Stimulated activated CD4-positive, alpha-beta T cell treated with anti-CD3 and anti-CD28 coated beads, Interleukin-2, amount 100 ng/mL, for 48 hours (primary cell): Measurements from ENCODE around the gene SCARF2.
"Not testable (repeated sequence)": the region's sequence is repeated elsewhere in the genome, so short reads cannot be mapped to it uniquely, and the experiment has no call there.

ENCODE experiments used
- DNase-seq, 2 donors: peaks; one replicate each; pipeline ENCODE4 v3.0.0-alpha.2; 2020

SCARF2 gene

DNA sequence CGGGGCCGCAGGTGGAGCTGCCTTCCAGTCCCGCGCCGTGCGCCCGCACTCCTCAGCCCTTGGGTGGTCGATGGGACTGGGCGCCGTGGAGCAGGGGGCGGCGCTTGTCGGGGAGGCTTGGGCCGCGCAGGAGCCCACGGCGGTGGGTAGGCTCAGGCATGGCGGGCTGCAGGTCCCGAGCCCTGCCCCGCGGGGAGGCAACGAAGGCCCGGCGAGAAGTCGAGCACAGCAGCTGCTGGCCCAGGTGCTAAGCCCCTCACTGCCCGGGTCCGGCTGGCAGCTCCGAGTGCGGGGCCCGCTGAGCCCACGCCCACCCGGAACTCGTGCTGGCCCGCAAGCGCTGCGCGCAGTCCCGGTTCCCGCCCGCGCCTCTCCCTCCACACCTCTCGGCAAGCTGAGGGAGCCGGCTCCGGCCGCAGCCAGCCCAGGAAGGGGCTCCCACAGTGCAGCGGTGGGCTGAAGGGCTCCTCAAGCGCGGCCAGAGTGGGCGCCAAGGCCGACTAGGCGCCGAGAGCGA is 45.2 kb downstream of the SCARF2 start:
- DNase-seq = not testable (repeated sequence)

DNA sequence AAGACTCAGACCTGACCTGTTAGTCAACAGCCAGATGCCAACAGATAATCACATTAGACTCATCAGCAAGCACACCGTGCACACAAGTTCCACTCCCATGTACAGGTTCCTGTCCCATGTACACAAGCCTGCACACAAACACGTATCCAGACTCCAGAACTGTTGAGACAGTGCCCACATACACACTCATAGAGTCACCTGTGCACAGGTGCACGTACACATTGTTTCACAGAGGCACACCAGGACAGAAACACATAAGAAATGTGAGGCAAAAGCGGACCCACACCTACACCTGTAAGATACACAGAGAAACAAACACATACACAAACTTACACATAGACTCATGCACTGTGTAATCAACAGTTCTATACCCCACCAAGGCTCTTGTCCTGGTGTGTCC is 46.4 kb downstream of the SCARF2 start:
- DNase-seq = no peak

DNA sequence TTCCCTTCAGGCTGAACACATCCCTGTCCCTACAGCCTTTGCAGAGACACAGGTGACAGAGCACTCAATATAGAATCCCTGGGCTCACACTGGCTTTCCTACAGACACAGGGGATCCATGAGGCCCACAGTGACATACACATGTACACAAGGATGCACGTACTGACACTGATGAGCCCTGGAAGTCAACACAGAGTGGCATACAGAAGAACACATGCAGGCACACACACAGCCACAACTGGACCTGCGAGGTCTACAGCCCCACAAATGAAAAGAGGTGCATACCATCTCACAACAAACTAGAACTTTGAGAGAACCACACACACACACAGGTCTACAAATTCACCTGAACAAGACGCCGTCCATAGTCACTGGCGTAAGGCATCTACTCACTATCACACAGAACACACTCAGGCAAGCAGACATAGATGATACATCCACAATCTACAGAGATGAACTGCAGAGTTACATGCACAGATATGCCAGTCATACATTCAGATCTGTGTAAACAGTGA is 47.2 kb downstream of the SCARF2 start:
- DNase-seq = no peak

DNA sequence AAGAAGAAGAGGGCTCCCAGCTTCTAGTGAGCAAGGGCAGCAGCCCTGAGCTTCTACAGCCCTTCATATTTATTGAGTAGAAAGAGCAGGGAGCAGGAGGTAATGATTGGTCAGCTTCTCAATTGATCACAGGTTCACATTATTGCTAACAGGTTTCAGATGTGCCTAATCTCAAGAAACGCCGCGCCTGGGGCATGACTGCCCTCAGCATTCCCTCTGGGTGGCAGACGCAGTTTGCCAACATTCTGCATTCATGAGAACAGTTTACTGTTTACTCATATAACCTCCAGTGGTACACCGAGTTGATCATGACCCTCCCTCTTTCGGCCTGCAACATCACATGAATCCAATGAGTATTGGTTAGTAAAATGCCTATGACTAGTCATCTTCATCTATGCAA is 48.3 kb downstream of the SCARF2 start:
- DNase-seq = no peak

DNA sequence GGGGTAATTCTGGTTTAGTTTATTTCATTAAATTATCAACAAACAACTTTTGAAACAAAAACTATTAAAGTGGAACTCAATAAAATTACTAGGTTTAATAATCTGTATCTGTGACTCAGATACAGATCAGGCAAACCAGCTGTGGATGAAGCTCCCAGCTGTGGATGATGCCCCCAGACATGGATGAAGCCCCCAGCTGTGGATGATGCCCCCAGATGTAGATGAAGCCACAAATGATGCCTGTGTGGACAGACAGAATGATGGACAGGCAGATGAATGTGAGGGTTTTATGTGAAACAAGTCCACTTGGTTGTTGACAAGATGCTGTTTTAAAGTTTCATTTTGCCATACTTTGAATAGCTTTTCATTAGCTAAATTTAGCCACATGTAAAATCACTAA is 49.4 kb downstream of the SCARF2 start:
- DNase-seq = no peak

DNA sequence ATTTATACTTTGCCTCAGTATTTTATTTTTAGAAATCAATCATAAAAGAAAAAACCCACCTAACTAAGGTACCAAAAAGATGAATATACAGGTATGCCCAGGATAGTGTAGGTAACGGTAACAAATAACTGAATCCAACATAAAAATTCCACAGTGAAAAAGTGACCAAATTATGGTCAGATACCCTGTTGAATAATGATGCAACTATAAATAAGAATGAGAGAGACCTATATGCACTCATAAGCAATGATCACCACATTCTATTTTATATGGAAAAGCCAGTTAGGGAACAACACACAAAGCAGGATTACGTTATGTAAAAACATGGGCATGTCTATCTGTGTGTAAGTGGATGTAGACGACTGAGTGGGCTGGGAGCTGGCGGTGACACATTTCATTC is 50.7 kb downstream of the SCARF2 start:
- no peak for DNase-seq

DNA sequence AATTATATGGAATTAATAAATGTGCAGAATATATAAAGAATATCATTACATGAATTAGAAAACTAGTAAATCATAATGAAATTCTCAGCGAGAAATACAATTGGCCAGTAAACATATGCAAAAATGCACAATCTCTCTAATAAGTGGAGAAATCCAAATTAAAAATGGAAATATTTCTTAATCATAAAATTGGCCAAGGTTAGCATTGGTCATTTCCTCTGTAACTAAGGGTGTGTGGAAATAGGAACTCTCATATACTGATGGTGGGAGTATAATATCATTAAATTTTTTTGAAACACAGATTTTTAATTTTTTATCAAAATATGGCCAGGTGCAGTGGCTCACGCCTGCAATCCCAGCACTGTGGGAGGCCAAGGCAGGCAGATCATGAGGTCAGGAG is 51.3 kb downstream of the SCARF2 start:
- DNase-seq = no peak

DNA sequence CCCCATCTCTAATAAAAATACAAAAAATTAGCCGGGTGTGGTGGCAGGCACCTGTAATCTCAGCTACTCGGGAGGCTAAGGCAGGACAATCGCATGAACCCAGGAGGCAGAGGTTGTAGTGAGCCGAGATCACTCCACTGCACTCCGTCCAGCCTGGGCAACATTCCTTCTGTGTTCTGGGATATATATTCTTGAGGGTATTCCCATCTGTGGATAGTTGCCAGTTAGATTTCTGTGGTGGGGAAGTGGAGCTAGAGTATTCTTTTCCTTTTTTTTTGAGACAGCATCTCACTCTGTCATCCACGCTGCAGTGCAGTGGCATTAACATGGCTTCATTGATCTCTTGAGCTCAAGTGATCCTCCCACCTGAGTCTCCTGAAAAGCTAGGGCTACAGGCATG is 52.8 kb downstream of the SCARF2 start:
- DNase-seq = no peak

DNA sequence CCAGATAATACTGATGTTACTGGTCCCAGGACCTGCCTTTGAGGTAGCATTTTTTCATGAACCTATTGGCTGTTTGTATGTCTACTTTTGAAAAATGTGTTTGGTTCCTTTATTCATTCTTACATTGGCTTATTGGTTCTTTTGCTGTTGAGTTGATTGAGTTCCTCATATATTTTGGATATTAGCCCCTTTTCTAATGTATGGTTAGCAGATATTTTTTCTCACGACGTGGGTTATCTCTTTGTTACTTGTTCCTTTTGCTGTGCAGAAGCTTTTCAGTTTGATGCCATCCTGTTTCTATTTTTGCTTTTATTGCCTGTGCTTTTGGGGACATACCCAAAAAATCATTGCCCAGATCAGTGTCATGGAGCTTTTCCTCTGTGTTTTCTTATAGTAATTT is 53.5 kb downstream of the SCARF2 start:
- DNase-seq = no peak

DNA sequence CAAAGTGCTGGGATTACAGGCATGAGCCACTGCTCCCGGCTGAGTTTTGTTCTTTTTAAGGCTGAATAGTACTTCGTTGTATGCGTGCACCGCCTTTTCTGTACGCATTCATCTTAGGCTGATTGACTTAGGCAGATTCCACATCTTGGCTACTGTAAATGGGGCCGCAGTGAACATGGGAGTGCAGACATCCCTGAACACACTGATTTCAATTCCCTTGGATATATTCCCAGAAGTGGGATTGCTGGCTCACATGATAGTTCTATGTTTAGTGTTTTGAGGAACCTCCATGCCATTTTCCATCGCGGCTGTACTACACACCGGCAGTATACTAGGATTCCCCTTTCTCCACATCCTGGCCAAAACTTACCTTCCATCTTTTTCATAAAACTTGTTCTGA is 54.1 kb downstream of the SCARF2 start:
- DNase-seq = no peak

DNA sequence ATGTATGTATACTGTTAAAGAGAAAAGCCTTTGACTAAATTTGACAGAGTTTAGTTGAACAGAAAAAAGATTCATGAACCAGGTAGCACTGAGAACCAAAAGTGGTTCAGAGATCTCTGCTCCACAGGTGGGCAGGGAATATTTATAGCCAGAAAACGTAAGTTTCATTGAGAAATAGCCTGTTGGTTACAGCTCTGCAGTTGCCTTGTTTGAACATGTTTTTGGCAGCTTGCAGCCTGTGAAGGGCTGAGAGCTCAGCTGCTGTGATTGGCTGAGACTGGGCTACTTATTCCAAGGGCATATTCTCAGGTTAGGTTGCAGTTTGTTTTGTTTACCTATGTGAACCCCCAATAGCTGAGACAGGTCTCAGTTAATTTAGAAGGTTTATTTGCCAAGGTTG is 57.1 kb downstream of the SCARF2 start:
- no peak for DNase-seq

DNA sequence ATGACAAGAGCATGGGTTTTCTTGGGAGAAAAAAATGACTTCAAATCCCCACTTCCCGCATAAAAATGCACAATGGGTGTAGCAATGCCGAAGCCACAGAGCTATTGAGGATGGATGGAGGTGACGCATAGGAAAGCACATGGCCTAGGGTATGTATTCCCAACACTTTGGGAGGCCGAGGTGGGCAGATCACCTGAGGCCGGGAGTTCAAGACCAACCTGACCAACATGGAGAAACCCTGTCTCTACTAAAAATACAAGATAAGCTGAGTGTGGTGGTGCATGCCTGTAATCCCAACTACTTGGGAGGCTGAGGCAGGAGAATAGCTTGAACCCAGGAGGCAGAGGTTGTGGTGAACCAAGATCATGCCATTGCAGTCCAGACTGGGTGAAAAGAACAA is 58.9 kb downstream of the SCARF2 start:
- not testable (repeated sequence) for DNase-seq

DNA sequence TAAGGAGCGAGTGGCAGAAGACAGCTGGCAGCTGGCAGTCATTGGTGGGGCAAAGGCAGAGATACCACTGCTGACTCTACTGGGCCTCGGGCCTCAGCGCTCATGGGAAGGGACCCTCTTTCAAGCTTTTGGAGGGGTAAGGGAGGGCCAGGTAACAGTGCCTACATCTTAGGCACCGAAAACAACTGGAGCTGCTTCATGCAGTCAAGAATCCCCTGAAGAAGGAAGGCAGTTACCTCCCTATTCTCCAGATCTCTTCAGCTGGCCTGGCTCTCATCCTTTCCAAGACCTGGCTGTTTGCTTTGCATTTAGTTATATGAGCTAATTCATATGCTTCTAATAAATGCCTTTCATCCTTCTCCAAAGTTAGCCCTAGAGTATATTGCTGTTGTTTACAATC is 59.5 kb downstream of the SCARF2 start:
- DNase-seq = no peak

DNA sequence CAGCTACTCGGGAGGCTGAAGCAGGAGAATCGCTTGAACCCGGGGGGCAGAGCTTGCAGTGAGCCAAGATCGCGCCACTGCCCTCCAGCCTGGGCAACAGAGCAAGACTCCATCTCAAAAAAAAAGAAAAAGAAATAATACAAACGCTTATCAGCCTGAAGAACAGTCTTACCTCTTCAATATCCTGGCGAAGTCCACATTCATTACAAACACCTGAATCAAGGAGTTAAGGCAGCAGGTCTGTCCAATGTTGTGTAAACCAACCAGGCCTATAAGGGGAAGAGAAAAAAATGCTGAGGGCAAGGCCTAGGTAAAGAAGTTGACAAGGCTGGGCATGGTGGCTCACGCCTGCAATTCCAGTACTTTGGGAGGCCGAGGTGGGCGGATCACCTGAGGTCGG is 60.6 kb downstream of the SCARF2 start:
- not testable (repeated sequence) for DNase-seq

DNA sequence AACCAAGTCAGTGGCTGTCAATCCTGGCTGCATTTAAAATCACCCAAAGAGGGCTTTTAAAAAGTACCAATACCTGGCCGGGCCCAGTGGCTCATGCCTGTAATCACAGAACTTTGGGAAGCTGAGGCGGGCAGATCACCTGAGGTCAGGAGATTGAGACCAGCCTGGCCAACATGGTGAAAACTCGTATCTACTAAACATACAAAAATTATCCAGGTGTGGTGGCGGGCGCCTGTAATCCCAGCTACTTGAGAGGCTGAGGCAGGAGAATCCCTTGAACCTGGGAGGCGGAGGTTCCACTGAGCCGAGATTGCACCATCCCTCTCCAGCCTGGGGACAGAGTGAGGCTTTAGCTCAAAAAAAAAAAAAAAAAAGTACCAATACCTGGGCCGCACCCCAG is 61.3 kb downstream of the SCARF2 start:
- not testable (repeated sequence) for DNase-seq
